OCI-LY1 (cell line): ENCODE measurements around the gene SALL1.

Experiments
- EZH2 ChIP-seq: fragments of 200-600 bp; sonication (generic), shearing (Covaris generic); IDR thresholded peaks from 2 replicates; pipeline ENCODE4 v1.8.0; 2017; ENCODE audit warnings: borderline replicate concordance, mixed run types, mild to moderate bottlenecking, antibody characterized with exemption, low read length, moderate library complexity, mixed read lengths
- TF ChIP-seq, protein P1 (sequence below): fragments of 200-600 bp; sonication (generic), shearing (Covaris generic); IDR thresholded peaks from 2 replicates; pipeline ENCODE4 v1.5.1; 2017; ENCODE audit warnings: mild to moderate bottlenecking, antibody characterized with exemption, low read length, moderate library complexity, mixed read lengths

DNA sequence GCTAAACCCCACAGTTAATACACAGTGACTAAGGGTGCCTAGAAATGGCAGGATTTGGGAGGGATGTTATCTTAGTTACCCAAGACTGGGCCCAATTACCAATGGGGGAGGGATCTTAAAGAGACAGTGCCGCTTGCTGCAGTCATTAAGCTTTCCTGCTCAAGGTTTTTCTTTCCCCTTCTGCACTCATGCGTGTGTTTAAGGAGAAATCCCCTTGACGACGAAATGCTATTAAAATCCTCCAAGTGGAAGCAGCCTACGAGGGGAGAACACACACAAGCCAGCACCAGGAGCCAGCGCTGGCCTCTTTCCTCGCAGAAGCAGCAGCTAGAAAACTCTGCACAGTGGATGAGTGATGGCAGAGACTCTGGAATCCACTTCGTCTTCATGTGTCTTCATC lies 22.0 kb downstream of the SALL1 start:
- TF ChIP-seq, protein P1, sequence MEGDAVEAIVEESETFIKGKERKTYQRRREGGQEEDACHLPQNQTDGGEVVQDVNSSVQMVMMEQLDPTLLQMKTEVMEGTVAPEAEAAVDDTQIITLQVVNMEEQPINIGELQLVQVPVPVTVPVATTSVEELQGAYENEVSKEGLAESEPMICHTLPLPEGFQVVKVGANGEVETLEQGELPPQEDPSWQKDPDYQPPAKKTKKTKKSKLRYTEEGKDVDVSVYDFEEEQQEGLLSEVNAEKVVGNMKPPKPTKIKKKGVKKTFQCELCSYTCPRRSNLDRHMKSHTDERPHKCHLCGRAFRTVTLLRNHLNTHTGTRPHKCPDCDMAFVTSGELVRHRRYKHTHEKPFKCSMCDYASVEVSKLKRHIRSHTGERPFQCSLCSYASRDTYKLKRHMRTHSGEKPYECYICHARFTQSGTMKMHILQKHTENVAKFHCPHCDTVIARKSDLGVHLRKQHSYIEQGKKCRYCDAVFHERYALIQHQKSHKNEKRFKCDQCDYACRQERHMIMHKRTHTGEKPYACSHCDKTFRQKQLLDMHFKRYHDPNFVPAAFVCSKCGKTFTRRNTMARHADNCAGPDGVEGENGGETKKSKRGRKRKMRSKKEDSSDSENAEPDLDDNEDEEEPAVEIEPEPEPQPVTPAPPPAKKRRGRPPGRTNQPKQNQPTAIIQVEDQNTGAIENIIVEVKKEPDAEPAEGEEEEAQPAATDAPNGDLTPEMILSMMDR = no peak
- no peak for TF ChIP-seq EZH2
